Ascending aorta (tissue), 2 donors: ENCODE data around the gene KASH5. TPM values are rescaled to one million over a fixed set of nuclear protein-coding genes. Genes with fewer than 3 reads are reported as not detected.
A peak's percentile ranks its signal among the peaks of the same experiment; 100 is the strongest.

Experiments
- DNase-seq, 2 donors: peaks; one replicate each; pipeline ENCODE4 v3.0.0-alpha.2; 2019; ENCODE audit warnings: low spot score in 2 of 2
- H3K27ac ChIP-seq, 2 donors: fragments of 200-600 bp; sonication (generic); one replicate each; pipeline ENCODE4 v1.5.1; 2016 to 2017; ENCODE audit warnings: mild to moderate bottlenecking in 1 of 2
- H3K27me3 ChIP-seq: fragments of 200-600 bp; sonication (generic); one replicate; pipeline ENCODE4 v1.5.1; 2017
- H3K36me3 ChIP-seq, 2 donors: fragments of 200-600 bp; sonication (generic); one replicate each; pipeline ENCODE4 v1.5.1; 2016
- H3K4me1 ChIP-seq, 2 donors: fragments of 200-600 bp; sonication (generic); one replicate each; pipeline ENCODE4 v1.5.1; 2016 to 2017; ENCODE audit warnings: mild to moderate bottlenecking in 1 of 2
- H3K4me3 ChIP-seq, 2 donors: fragments of 200-600 bp; sonication (generic); one replicate each; pipeline ENCODE4 v1.5.1; 2016 to 2017; ENCODE audit warnings: mild to moderate bottlenecking in 1 of 2
- H3K9me3 ChIP-seq, 2 donors: fragments of 200-600 bp; sonication (generic); one replicate each; pipeline ENCODE4 v1.5.1; 2016
- intact Hi-C: fragments of 100-400 bp; cut with DNase I; formaldehyde crosslinking; loops from one replicate; pipeline ENCODE4 v1.15.1; 2023
- total RNA-seq: library from RNA; depleted of rRNA; stranded (reverse); fragments of >200 nt; gene quantifications from one replicate; pipeline ENCODE4 v1.1.0, GENCODE V29; 2016
- TF ChIP-seq, protein P1 (sequence below), 3 experiments: fragments of 200-600 bp in 2 of 3; fragments of 450-650 bp in 1 of 3; sonication (generic) in 2 of 3; IDR thresholded peaks; one replicate each; pipeline ENCODE4 v1.5.1; 2016 to 2019; ENCODE audit warnings: antibody characterized with exemption in 3 of 3, mild to moderate bottlenecking in 1 of 3, moderate library complexity in 1 of 3

The KASH5 gene, protein sequence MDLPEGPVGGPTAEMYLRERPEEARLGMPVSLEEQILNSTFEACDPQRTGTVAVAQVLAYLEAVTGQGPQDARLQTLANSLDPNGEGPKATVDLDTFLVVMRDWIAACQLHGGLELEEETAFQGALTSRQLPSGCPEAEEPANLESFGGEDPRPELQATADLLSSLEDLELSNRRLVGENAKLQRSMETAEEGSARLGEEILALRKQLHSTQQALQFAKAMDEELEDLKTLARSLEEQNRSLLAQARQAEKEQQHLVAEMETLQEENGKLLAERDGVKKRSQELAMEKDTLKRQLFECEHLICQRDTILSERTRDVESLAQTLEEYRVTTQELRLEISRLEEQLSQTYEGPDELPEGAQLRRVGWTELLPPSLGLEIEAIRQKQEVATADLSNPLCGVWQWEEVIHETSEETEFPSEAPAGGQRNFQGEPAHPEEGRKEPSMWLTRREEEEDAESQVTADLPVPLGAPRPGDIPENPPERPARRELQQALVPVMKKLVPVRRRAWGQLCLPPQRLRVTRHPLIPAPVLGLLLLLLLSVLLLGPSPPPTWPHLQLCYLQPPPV
- not detected for total RNA-seq

- DNase-seq: peak in 1 of 2 donors; percentile 22
- no peaks in the 10 kb centered on the region for H3K9me3 ChIP-seq
- intact Hi-C loops: no loop called here
- H3K27ac ChIP-seq: no peak within 1 kb of the TSS
- H3K4me1 ChIP-seq: no peaks in the 10 kb centered on the region
- H3K27me3 ChIP-seq: no peaks in the 10 kb centered on the region
- peak within 1 kb of the TSS in 1 of 2 donors; percentile 44 for H3K4me3 ChIP-seq
- H3K36me3 ChIP-seq: no peaks in the 10 kb centered on the region
- TF ChIP-seq, protein P1, sequence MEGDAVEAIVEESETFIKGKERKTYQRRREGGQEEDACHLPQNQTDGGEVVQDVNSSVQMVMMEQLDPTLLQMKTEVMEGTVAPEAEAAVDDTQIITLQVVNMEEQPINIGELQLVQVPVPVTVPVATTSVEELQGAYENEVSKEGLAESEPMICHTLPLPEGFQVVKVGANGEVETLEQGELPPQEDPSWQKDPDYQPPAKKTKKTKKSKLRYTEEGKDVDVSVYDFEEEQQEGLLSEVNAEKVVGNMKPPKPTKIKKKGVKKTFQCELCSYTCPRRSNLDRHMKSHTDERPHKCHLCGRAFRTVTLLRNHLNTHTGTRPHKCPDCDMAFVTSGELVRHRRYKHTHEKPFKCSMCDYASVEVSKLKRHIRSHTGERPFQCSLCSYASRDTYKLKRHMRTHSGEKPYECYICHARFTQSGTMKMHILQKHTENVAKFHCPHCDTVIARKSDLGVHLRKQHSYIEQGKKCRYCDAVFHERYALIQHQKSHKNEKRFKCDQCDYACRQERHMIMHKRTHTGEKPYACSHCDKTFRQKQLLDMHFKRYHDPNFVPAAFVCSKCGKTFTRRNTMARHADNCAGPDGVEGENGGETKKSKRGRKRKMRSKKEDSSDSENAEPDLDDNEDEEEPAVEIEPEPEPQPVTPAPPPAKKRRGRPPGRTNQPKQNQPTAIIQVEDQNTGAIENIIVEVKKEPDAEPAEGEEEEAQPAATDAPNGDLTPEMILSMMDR (IDR thresholded peaks at IDR 0.05): no peak
These were observed at the start of gene KASH5 for GRCh38 chr19:49387936-49388372. TSS of gene KASH5 (plus strand) at chr19:49388249. CDS start at chr19:49390884, 2,635 bp downstream.

DNA sequence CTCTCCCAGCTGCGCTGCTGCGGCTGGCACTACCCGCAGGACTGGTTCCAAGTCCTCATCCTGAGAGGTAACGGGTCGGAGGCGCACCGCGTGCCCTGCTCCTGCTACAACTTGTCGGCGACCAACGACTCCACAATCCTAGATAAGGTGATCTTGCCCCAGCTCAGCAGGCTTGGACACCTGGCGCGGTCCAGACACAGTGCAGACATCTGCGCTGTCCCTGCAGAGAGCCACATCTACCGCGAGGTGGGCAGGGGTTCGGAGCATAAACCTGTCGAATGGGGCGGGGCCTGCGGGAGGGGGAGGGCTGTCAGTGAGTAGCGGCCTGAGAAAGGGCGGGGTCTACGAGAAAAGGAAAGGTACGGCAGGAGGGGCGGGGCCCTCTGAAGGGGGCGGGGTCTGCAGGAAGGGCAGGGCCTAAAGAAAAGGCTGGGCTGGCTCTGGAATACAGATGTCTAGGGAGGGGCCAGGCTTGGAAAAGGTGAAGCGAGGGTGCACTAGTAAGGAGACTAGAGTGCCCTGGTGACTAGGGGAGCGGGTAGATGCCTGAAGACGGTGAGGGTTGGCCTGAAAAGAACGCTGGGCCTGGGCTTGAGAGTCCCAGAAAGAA is 49.3 kb upstream of the KASH5 start:
- TF ChIP-seq, protein P1 (IDR thresholded peaks at IDR 0.05): no peak
- Histone ChIP-seq H3K4me3 (peak overlapping the region; percentile 44 to 67), H3K27ac (peak overlapping the region; percentile 15 to 85), H3K36me3 (peaks cover 13% of the 10 kb centered on the region in 2 donors), H3K4me1 (peaks cover 6 to 14% of the 10 kb centered on the region in 2 donors), H3K27me3 (no peaks in the 10 kb centered on the region), H3K9me3 (no peaks in the 10 kb centered on the region)
- intact Hi-C loops: loop anchor here (1.0 kb wide), 1 partner anchor 25 kb away; the partner anchor contains the start of gene DKKL1
- peak in 1 of 2 donors; percentile 80 for DNase-seq

- Histone ChIP-seq H3K27me3 (no peaks in the 10 kb centered on the region), H3K27ac (peak overlapping the region; percentile 85 to 86), H3K4me1 (peaks cover 6 to 14% of the 10 kb centered on the region in 2 donors), H3K4me3 (peak overlapping the region; percentile 44 to 67), H3K36me3 (peaks cover 13 to 20% of the 10 kb centered on the region in 2 donors), H3K9me3 (no peaks in the 10 kb centered on the region)
- TF ChIP-seq, protein P1 (IDR thresholded peaks at IDR 0.05): no peak
- DNase-seq: peak; percentile 68 to 94
- intact Hi-C loops: loop anchor here (1.0 kb wide), 1 partner anchor 24 kb away; the partner anchor contains the start of gene DKKL1
These were observed 48.6 kb upstream of the KASH5 start for GRCh38 chr19:49339301-49340068.

DNA sequence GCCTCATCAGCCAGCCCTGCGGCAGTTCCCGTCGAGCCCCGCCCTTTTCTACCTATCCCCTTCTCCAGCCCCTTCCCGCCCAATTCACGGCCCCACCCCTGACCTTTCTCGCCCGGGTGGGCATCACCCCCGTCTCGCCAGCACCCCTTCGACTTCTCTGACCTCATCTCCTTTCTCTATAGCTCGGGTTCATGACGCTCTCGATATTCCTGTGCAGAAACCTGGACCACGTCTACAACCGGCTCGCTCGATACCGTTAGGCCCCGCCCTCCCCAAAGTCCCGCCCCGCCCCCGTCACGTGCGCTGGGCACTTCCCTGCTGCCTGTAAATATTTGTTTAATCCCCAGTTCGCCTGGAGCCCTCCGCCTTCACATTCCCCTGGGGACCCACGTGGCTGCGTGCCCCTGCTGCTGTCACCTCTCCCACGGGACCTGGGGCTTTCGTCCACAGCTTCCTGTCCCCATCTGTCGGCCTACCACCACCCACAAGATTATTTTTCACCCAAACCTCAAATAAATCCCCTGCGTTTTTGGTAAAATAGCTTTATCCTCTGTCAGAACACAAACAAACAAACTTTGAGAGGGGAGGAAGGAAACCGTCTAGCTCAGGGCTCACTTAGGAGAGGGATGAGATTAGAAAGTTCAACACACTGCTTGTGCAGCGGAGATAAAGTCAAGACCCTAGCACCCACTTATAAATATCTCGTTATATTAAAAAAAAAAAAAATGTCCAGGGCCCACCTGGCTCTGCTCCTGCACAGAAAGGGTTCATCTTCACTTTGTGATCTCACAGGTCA is 47.8 kb upstream of the KASH5 start:
- H3K27me3 ChIP-seq: no peaks in the 10 kb centered on the region
- H3K4me1 ChIP-seq: peaks cover 6 to 14% of the 10 kb centered on the region in 2 donors
- DNase-seq: peak in 1 of 2 donors; percentile 88
- peaks cover 21 to 27% of the 10 kb centered on the region in 2 donors for H3K36me3 ChIP-seq
- intact Hi-C loops: no loop called here
- H3K27ac ChIP-seq: peak overlapping the region; percentile 85 to 86
- peak overlapping the region; percentile 44 to 67 for H3K4me3 ChIP-seq
- TF ChIP-seq, protein P1 (IDR thresholded peaks at IDR 0.05): no peak
- H3K9me3 ChIP-seq: no peaks in the 10 kb centered on the region
